H1 (cell line): ENCODE results near the gene SRP9. TPM values are rescaled to one million over a fixed set of nuclear protein-coding genes. Genes with fewer than 3 reads are reported as not detected.

Experiments
- polyA plus RNA-seq, 7 experiments: library from polyadenylated mRNA; depleted of rRNA in 3 of 7; stranded (reverse) in 5 of 7; unstranded in 2 of 7; fragments of >200 nt in 5 of 7; fragments of 200-250 nt in 2 of 7; gene quantifications; 1 replicate in 5 of 7; 2 replicates in 1 of 7; 4 replicates in 1 of 7; pipeline versions ENCODE4 v1.2.1 to v1.2.3, GENCODE V29; 2011 to 2013; ENCODE audit warnings: missing spikeins in 2 of 7, mixed read lengths in 2 of 7
- total RNA-seq: library from RNA; stranded (reverse); fragmentation: NEBNext Ultra II Directional; extraction: Animal tissue kit (Norgen Biotek cat#: 25700); gene quantifications from 2 replicates; pipeline ENCODE4 v1.2.1, GENCODE V29; 2021
- TF ChIP-seq, protein P1 (sequence below): IDR thresholded peaks from 2 replicates; pipeline ENCODE4 v1.6.1; 2011; ENCODE audit warnings: low read length, improper control_type of control experiment

SRP9 gene
- total and polyA plus RNA-seq, 2 of the 8 experiments (the other 6 are each of a cell fraction or from before 2014, with no cell fraction given): 446 to 572 TPM

DNA sequence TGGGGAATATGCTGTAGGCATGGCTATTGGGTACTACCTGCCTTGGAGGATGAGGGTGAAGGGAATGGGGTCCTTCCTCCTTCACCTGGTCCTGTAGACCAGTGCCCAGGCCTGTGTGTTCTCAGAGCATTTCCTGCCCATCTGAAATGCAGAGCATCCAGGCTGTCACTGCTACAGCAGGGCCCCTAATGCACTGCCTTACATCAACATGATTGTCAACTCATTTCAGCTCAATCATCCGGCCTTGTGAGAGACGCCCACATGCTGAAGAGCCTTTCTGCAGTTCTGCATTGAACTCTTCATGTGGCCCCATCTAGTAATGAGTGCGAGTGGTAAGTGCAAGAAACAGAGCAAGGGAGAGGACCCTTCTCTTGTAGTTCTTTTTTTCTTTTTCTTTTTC, 39.8 kb upstream of the SRP9 start (continued):
- TF ChIP-seq, protein P1, sequence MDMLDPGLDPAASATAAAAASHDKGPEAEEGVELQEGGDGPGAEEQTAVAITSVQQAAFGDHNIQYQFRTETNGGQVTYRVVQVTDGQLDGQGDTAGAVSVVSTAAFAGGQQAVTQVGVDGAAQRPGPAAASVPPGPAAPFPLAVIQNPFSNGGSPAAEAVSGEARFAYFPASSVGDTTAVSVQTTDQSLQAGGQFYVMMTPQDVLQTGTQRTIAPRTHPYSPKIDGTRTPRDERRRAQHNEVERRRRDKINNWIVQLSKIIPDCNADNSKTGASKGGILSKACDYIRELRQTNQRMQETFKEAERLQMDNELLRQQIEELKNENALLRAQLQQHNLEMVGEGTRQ: no peak
